GM18951 (cell line): ENCODE measurements around the gene NCKAP5.

ENCODE experiments used
- POLR2A ChIP-seq: IDR thresholded peaks from 4 replicates; pipeline ENCODE4 v1.6.1; 2011; ENCODE audit warnings: mild to moderate bottlenecking; ENCODE audit not compliant: insufficient read length, insufficient read depth; ENCODE audit errors: extremely low read depth
- in situ Hi-C: fragments of 300-500 bp; cut with MboI; formaldehyde crosslinking; loops from one replicate; pipeline ENCODE4 v1.12.0; 2022; ENCODE audit warnings: low sequenced_read_pairs, mixed read lengths, inconsistent platforms; ENCODE audit not compliant: unreplicated experiment

Gene NCKAP5

DNA sequence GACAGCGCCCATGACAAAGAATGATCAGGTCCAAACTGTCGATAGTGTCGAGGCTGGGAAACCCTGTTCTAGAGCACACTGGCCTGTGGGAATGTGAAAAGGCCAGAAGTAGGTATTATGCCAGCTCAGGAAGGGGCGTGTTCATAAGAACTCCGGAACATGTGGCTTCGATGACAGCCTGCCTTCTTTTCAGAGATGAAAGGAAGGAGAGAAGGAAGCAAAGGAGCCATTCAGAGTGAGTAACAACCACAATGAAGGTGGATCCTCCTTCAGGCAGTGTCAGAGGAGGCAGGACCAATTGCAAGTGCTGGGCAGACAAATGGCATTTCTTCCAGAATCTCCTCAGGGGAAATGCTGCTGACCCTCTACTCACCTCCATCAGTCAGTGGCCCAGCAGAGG, 58.5 kb downstream of the NCKAP5 start:
- in situ Hi-C loops, result no loop called here
- no peak for TF ChIP-seq POLR2A

DNA sequence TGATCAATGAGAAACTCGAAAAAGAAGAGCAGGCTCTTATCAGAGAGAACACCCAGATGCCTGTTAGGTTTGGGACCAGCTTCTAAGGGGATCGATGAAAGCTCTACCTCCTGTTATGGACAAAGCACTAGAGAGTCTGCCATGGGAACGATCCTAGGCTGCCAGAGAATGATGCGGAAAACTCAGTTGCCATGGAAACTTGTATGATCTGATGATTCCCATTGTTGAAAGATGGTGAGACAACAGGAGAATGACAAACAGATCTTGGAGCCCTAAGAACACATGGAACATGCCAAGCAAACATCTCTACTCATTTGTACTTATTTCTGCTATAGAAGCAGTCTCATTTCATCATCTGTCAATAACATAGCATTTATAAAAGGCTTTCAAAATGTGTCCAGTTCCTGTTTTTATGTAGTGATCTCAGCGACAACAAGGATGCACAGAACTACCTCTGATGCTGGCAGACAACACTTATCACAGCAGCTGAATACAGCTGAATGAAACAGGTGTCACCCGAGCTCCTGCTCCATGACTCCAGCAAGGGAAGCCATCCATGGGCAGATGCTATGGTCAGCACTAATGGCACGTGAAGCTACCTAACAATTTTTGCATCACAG, 59.6 kb downstream of the NCKAP5 start:
- in situ Hi-C loops, result no loop called here
- TF ChIP-seq POLR2A, result no peak

DNA sequence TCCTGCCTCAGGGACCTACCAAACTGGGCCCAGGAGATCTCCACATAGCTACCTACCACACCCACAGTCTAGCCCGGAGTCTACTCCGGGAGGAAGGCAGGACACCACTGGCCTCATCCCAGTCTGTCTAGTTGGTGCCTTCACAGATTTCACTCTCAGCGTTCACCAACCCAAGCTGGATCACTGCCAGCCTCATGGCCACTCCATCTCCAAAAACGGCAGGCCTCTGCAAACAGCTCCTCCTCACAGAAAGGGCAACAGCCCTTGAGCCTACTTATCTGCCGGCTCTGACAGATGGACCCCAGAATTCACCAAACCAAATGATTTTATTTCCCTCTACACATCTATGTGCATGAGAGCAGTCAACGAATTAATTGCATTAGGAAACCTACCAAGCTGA, 61.3 kb downstream of the NCKAP5 start:
- in situ Hi-C loops, result no loop called here
- no peak for TF ChIP-seq POLR2A

DNA sequence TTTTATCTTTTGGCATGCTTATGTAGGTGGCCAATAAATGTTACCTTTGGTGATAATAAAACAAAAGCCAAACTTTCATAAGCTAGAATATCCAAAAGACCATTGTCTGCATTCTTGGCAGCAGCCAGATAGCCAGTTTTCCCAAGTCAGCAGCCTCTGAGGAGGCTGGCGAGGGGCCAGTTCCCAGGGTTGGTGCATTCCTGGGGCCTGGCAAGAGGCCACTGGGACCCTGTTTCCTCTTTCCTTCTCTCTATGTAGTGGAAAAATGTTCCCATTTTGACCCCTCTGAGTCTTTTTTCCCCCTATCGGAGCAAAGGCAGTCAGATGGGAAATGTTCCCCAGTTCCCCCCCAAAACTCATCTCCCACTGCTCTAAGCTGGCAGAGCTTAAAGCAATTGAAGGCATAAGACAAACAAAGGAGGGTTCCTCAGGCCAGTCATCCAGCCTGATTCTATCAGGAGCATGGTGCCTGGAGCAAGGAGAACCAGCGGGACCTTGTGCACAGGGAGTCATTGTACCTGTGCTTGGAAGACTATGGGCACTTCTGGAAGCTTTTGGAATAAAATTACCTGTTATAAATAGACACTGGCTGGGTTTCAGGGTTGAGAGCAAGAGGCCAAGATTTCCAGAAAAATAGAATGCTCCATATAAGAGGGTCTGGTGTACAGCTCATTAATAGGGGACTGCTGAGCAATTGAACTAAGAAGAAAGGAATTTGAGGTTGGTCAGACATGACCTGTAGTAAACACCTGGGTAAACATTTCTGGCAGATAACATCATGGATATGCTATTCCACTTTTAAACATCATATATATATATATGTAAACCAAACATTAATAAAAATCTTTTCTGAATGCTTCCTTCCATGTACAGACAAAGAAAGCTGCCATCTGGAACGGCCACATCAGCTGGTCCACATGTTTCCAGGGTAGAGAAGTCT, 63.4 kb downstream of the NCKAP5 start:
- in situ Hi-C loops, result no loop called here
- no peak for TF ChIP-seq POLR2A

DNA sequence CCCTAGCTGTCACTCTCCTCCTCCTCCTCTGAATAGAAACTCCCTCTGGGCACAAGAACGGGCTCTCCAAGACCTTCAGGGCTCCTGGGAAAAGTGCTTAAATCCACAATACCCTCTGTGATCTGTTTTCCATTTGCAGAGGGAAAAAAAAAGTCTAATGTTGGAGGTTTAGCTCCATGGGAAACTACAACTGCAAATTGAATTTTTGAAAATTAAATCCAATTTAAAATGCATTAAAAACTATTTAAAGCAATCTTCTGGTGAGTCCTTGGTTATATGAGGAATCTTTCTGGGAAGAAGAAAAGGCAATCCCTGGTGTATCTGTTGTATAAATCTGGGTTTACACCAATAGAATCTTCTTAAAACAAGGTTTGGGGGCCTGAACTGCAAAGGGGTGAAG, 64.3 kb downstream of the NCKAP5 start:
- TF ChIP-seq POLR2A, result no peak
- in situ Hi-C loops, result no loop called here

DNA sequence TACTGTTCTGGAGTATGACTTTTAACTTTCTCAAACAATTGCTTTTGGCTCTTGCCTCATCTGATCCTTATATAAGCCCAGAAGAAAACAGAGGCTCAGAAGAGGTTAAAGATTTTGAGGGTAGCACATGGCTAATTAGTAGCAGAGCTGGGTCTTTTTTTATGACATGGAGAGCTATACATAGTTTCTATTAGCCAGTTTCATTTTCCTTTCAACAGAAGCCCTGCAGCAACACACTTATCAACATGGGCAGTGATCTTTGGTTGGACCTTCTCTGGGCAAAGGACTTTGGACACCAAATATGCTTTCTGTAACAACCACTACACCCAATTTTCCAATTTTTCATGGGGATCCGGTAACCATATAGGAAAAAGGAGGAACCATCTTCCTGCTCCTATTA, 64.9 kb downstream of the NCKAP5 start:
- TF ChIP-seq POLR2A, result no peak
- in situ Hi-C loops, result no loop called here

DNA sequence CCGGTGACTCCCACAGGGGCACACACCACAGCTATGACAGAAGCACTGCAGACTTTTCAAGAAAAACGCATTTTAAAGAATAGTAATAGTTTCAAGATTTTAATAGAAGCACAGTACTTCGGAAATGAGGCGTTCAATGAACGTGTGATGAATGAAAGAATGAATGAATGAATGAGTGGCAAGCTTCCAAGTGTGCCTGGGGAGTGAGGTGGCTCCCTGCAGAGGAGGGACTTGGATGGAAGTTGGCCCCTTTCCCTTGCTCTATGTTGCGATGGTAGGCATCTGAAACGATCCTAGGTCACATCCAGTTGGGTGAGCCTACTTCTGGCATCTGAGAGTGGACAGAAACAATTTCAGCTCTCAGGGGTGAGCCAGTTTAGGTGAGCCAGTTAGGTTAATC, 65.6 kb downstream of the NCKAP5 start:
- no peak for TF ChIP-seq POLR2A
- in situ Hi-C loops, result no loop called here

DNA sequence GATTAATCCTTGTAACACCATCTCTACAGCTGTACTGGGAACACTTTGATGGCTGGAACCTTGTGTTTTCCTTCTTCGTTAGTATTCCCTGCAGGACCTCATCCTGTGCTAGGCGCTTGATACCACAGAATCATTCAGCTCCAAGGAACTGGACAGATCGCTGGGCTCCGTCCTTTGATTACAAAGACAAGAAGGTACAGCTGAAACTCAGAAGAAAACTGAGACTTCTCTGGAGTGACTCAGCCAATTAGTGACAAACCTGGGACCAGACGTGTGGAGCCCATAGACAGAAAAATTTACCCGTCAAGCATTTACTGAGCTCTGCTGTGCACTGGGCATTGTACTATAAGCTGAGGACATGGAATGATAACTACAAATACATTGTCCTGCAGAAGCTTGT, 67.3 kb downstream of the NCKAP5 start:
- in situ Hi-C loops, result no loop called here
- TF ChIP-seq POLR2A, result no peak

DNA sequence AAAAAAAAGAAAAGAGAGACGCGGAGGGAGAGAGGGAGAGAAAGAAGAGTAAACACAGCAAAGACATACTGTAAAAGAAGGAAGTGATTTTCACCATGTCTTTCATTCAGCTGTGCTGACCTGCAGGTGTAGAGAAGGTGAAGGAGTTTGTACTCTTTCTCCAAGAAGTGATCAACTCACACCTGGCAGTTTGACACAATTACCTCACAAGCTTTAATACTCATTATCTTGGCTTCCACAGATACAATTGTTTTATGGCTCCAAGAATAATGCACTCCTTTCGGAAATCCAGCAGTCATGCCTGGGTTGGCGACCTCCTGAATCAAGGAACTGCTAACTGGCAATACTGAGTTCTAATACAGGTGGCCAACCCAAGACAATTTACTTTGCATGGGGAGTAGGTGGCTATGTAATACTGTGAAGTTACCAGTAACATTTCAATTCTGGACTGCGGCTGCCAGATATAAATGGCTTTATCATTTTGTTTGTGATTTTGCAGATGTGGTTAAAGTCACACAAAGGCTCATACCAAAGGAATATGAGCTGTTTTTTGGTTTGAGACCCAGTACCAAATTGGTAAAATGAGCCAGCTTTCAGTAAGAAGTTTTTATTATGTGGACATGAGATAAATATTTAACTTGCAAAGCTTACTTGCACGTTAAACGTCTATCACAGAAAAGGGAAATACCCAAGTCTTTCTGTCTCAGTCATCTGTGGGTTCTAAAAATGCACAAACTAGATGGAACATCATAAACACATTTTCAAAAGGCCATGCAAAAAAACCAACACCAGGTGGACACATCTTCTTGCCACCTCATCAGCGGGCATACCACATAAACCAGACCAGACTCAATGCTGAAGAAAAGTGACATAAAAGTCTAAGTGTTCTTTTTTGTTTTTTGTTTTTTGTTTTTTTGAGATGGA, 69.3 kb downstream of the NCKAP5 start:
- in situ Hi-C loops, result no loop called here

DNA sequence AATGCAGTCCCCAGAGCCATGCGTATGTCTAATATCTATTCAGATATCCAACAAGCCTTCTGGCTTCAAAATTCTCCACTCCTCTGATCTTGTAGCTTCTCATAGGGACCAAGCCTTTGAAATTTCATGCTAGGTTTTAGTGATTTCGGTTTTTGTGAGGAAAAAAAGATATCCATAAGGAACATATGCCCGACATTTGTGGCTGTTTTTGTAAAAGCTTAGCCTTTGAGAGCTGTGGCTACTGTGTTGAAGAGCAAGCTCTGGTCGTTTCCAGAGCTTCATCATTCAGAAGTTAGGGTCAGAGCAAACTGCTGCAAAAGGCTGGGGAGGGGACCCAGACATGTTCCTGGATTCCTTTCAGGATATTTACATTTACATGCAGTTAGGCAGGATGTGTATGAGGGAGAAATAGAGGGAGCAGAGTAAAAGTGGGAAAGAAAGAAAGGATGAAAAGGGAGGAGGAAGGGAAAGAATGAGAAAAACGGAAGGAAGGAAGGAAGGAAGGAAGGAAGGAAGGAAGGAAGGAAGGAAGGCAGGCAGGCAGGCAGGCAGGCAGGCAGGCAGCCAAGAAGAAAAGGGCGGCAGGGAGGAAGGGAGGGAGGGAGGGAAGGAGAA, 70.2 kb downstream of the NCKAP5 start:
- in situ Hi-C loops, result no loop called here
- no peak for TF ChIP-seq POLR2A

More for the DNA sequence above, 69.3 kb downstream of the NCKAP5 start:
- TF ChIP-seq POLR2A, result no peak

DNA sequence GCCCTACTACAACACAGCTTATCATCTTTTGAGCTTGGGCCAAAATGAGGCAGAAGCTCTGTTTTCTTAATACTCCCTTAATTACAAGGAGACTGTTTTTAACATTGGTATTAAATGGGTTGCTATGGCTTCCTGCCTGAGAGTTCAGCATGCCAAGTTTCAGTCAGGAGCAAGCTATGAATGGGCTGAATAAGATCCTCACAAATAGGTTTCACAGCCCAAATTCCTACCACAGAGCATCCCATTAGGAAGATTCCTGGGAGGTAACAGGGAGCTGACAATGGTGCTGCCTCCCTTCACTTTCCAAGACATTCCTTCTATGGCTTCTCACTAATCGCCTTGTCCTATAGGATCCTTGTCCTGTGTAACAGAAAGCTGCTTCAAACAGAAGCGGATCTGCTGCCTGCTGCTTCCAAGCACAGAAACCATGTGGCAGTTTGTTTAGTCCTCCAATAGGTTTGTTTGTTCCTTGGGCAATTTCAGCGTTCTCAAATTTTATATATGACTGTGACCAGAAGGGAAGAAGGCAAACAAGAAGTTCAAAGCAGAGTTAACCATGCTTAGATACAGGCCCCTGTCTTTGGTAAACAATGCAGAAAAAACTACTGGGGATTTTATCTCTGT, 70.9 kb downstream of the NCKAP5 start:
- in situ Hi-C loops, result no loop called here
- TF ChIP-seq POLR2A, result no peak

DNA sequence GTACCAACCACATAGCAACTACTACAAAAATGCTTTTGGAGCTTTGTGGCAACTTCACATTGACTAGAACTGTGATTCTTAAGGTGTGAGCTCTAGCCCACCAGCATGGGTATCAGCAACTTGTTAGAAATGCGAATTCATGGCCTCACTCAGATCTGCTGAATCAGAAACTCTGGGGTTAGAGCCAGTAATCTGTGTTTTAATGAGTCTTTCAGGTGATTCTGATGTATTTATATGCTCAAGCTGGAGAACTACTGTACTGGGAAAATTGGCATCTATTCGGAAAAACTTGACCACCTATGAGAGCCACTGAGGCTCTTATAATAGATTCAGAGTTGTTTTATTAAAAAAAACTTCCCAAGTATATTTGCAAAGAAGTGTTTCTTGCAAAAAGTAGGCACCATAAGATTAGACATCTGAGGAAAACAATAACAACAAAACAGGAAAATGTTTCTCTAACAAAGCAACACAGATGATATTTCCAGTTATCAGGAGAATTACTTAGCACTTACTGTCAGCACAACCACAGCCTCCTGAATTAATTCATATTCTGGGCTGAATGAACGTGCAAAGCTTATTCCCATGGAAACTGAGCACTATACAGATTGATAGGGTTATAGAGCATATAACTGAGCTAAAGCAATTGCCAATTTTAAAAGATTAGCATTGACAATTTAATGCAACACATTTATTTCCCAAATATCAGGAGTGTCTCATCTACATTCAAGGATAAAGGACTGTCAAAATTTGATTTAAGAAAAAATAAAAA, 71.6 kb downstream of the NCKAP5 start:
- in situ Hi-C loops, result no loop called here
- no peak for TF ChIP-seq POLR2A

DNA sequence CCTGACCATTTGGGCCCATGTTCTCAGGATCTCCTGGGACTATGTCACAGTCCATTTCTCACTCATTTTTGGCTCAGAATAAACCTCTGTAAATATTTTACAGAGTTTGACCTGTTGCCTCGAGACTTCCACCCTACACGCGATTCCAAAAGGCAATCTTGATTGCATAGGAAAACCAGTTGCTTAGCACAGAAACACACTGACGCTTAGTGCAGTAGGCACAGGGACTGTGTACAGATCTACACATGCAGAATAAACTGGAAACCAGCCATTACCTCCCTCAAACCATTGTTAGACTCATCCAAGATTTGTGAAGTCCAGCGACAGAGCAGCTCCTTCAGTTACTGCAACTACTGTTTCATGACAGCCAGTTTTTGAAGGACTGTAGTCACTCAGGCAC, 73.0 kb downstream of the NCKAP5 start:
- in situ Hi-C loops, result no loop called here
- TF ChIP-seq POLR2A, result no peak
